Heart left ventricle (tissue), 16 donors: ENCODE results near the gene SERPINB5. TPM values are rescaled to one million over a fixed set of nuclear protein-coding genes. Genes with fewer than 3 reads are reported as not detected.

Source experiments
- ATAC-seq, 4 donors: fragments of 200-7000 bp; cut with Tn5 transposase; one replicate each; pipeline ENCODE4 v1.9.1; 2020 to 2022; ENCODE audit warnings: moderate library complexity in 4 of 4, mild to moderate bottlenecking in 3 of 4, moderate number of reproducible peaks in 1 of 4
- DNase-seq, 5 donors: peaks; one replicate each; pipeline ENCODE4 v3.0.0-alpha.2; 2020
- H3K27ac ChIP-seq, 12 donors: fragments of 200-600 bp; sonication (generic) in 4 of 12; one replicate each; pipeline versions ENCODE4 v1.5.0 to v1.8.0; 2016 to 2022; ENCODE audit warnings: mild to moderate bottlenecking in 2 of 12
- H3K27me3 ChIP-seq, 9 donors: fragments of 200-600 bp; sonication (generic) in 2 of 9; one replicate each; pipeline versions ENCODE4 v1.5.1 to v1.8.0; 2016 to 2022; ENCODE audit warnings: mild to moderate bottlenecking in 3 of 9
- H3K36me3 ChIP-seq, 9 donors: fragments of 200-600 bp; sonication (generic) in 2 of 9; one replicate each; pipeline versions ENCODE4 v1.5.0 to v1.8.0; 2018 to 2022; ENCODE audit warnings: mild to moderate bottlenecking in 2 of 9
- H3K4me1 ChIP-seq, 12 donors: fragments of 200-600 bp; sonication (generic) in 4 of 12; one replicate each; pipeline versions ENCODE4 v1.5.0 to v1.8.0; 2016 to 2022; ENCODE audit warnings: mild to moderate bottlenecking in 3 of 12
- H3K4me3 ChIP-seq, 12 donors: fragments of 200-600 bp; sonication (generic) in 4 of 12; one replicate each; pipeline versions ENCODE4 v1.5.0 to v1.8.0; 2017 to 2022; ENCODE audit warnings: mild to moderate bottlenecking in 9 of 12, moderate library complexity in 4 of 12
- H3K9me3 ChIP-seq, 12 donors: fragments of 200-600 bp; sonication (generic) in 4 of 12; one replicate each; pipeline versions ENCODE4 v1.5.0 to v1.8.0; 2016 to 2022; ENCODE audit warnings: mild to moderate bottlenecking in 1 of 12
- POLR2A ChIP-seq, 2 donors: fragments of 450-650 bp; IDR thresholded peaks; one replicate each; pipeline ENCODE4 v1.6.1; 2017; ENCODE audit warnings: antibody characterized with exemption in 2 of 2, mild to moderate bottlenecking in 2 of 2, moderate library complexity in 2 of 2
- WGBS, 4 donors: extraction: QIAGEN DNeasy Blood & Tissue Kit in 2 of 4; methylation state at CpG; one replicate each; pipeline versions ENCODE4 v1.1.5 to v1.1.7; 2013 to 2018; 5-methylcytosine and 5-hydroxymethylcytosine counted together
- intact Hi-C, 10 donors: fragments of 100-400 bp; cut with DNase I; formaldehyde crosslinking; loops; one replicate each; pipeline versions ENCODE4 v1.11.1 to v1.14.2; 2022
- polyA plus RNA-seq, 2 donors: library from polyadenylated mRNA; stranded (reverse); fragments of 200-250 nt; gene quantifications; one replicate each; pipeline ENCODE4 v1.2.3, GENCODE V29; 2013
- total RNA-seq, 9 donors: library from RNA; depleted of rRNA in 2 of 9; stranded (reverse); fragments of >200 nt in 2 of 9; fragmentation: NEBNext Ultra II Directional in 3 of 9; extraction: Animal tissue kit (Norgen Biotek cat#: 25700) in 3 of 9; gene quantifications; one replicate each; pipeline versions ENCODE4 v1.1.0 to v1.2.4, GENCODE V29; 2016 to 2023
- TF ChIP-seq, protein P1 (sequence below), 12 donors: fragments of 200-600 bp; sonication (generic) in 4 of 12; IDR thresholded peaks; one replicate each; pipeline versions ENCODE4 v1.5.0 to v1.8.0; 2018 to 2022; ENCODE audit warnings: antibody characterized with exemption in 12 of 12, mild to moderate bottlenecking in 5 of 12
- donor health status: ischemic (EF 13 %, LVEDD 7.1; RV severe dilation, severe dysfunction).
- donor health status: healthy with polysubstance abuse.
- donor health status: DM: no; HTN: yes; CAD: no.
- donor health status: DM: no; HTN: no; CAD: no.
- donor health status: ischemic (EF 25% LVEDD 6.9; RV normal size, moderate dysfunction).
- donor health status: ischemic (EF 25% LVEDD 5.7; RV mildly dilated, moderate dysfunction).
- donor health status: healthy.
- donor health status: DM: yes; HTN: yes; CAD: no.
- donor health status: ischemic (EF 35%, LVEDD 5.7; RV mildly dilated, moderate dysfunction).
- donor health status: nonischemic (EF 11% LVEDD 7.7; RV severe dilation, severe dysfunction).
- donor health status: DM: yes; HTN: yes; CAD: no.
- donor health status: PGD.
- donor health status: ischemic (EF 29% LVEDD 5.4; RV normal size, mild dysfunction).
- donor health status: nonischemic (EF 23%, LVEDD 6.1; RV moderate dilation, normal function).

The SERPINB5 gene
- total and polyA plus RNA-seq, 11 donors: not detected

DNA sequence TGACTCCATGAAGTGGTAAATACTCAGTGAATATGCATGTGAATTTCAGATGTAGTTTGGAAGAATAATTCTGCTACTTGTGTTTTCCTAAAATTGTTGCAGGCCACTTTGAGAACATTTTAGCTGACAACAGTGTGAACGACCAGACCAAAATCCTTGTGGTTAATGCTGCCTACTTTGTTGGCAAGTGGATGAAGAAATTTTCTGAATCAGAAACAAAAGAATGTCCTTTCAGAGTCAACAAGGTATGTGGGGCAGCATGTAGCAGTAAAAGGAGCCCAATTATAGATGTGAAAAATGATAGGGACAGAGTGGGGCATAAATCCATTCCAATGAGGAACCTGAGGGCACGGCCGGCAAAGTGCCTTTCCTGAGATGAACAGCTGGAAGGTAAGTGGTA, 16.1 kb downstream of the SERPINB5 start:
- WGBS, 4 donors: 79 to 86% (median 85%) methylated on average over 3 of the region's 3 CpGs
- no peak for TF ChIP-seq POLR2A (IDR thresholded peaks at IDR 0.05)
- TF ChIP-seq, protein P1, sequence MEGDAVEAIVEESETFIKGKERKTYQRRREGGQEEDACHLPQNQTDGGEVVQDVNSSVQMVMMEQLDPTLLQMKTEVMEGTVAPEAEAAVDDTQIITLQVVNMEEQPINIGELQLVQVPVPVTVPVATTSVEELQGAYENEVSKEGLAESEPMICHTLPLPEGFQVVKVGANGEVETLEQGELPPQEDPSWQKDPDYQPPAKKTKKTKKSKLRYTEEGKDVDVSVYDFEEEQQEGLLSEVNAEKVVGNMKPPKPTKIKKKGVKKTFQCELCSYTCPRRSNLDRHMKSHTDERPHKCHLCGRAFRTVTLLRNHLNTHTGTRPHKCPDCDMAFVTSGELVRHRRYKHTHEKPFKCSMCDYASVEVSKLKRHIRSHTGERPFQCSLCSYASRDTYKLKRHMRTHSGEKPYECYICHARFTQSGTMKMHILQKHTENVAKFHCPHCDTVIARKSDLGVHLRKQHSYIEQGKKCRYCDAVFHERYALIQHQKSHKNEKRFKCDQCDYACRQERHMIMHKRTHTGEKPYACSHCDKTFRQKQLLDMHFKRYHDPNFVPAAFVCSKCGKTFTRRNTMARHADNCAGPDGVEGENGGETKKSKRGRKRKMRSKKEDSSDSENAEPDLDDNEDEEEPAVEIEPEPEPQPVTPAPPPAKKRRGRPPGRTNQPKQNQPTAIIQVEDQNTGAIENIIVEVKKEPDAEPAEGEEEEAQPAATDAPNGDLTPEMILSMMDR (IDR thresholded peaks at IDR 0.05): no peak
- intact Hi-C loops: no loop called here
- no peaks in the 10 kb centered on the region for H3K27me3 ChIP-seq
- no peaks in the 10 kb centered on the region for H3K9me3 ChIP-seq
- no peak overlapping the region for H3K4me3 ChIP-seq
- H3K4me1 ChIP-seq: no peaks in the 10 kb centered on the region
- DNase-seq: no peak
- ATAC-seq: no peak
- no peak overlapping the region for H3K27ac ChIP-seq
- no peaks in the 10 kb centered on the region for H3K36me3 ChIP-seq

DNA sequence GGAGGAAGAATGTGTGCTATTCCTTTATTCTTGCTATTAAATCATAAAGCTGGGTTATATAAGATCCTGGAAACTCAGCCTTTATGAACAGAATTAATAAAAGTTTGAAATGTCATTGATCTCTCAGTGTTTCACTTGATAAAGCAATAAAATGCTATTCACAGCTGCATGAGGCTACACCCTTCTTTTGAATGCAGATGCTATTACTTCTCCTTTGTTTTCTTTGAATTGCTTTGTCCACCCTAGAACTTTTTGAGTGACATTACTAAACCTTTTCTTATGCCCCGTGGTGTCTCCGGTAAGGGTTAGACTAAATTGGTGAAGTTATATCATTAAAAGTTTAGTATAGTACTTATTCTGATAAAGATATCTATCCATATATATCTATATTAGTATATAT, 18.9 kb downstream of the SERPINB5 start:
- no peaks in the 10 kb centered on the region for H3K36me3 ChIP-seq
- TF ChIP-seq POLR2A (IDR thresholded peaks at IDR 0.05): no peak
- TF ChIP-seq, protein P1 (IDR thresholded peaks at IDR 0.05): no peak
- no peak overlapping the region for H3K4me3 ChIP-seq
- H3K9me3 ChIP-seq: no peaks in the 10 kb centered on the region
- DNase-seq (no peak), ATAC-seq (no peak)
- intact Hi-C loops: no loop called here
- H3K27me3 ChIP-seq: no peaks in the 10 kb centered on the region
- WGBS, 4 donors: 90 to 94% (median 93%) methylated on average over 2 of the region's 2 CpGs
- H3K27ac ChIP-seq: no peak overlapping the region
- no peaks in the 10 kb centered on the region for H3K4me1 ChIP-seq

DNA sequence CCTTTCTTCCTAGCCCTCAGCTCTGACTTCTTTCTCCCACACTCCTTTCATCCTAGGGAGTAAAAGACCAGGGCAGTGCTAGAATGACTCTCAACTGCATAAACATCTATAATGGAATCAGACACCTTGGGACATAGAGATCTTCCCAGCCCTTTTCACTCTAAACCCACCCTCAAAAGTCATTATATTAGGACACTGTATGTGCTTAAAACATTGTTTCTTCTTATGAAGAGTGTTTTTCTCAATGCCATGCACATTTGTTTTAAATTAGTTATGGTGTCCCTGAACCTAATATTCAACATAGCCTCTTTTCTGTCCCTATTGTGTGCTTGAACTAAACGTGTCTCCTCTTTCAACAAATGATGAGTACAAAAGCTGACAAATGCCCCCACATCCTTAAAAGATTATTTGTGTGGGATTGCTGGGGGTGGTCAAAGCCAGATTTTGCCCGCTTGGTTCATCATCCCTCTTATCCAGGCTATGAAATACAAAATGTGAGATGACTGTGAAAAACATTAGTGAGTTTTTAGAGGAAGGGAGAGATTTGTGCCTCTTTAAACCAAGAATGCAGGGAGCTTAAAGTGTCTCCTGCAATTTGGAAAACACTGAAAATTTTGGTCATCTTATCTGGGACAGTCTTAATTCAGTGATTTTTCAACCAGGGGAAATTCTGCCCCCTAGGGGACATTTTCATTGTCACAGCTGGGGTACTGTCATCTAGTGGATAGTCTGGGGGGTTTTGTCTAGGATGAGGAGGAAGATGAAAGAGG, 29.0 kb downstream of the SERPINB5 start:
- WGBS, 4 donors: 34 to 70% (median 49%) methylated on average over 2 of the region's 2 CpGs
- no peaks in the 10 kb centered on the region for H3K36me3 ChIP-seq
- no peak for TF ChIP-seq POLR2A (IDR thresholded peaks at IDR 0.05)
- TF ChIP-seq, protein P1 (IDR thresholded peaks at IDR 0.05): peak in 8 of 12 donors; percentile 10 to 48 (median 34)

DNA sequence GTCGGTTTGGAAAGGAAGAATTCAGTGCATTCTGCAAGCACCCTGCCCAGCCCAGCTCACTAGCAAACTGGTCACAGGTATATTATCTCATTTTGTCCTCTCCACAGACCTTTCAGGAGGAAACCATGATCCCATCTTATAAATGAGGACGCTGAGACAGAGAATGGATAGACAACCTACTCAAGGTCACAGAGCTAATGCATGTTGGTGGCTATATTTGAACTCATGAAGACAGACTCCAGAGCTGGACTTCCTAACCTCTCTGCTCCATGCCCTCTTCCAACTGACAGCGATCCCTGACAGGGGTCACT, 29.5 kb downstream of the SERPINB5 start:
- H3K4me3 ChIP-seq: no peak overlapping the region
- no peak overlapping the region for H3K27ac ChIP-seq
- ATAC-seq: no peak
- H3K36me3 ChIP-seq: no peaks in the 10 kb centered on the region
- TF ChIP-seq, protein P1 (IDR thresholded peaks at IDR 0.05): no peak
- no peak for TF ChIP-seq POLR2A (IDR thresholded peaks at IDR 0.05)
- 59 to 72% (median 67%) methylated on average over 3 of the region's 3 CpGs for WGBS, 4 donors
- no peak for DNase-seq
- H3K27me3 ChIP-seq: peaks cover 0 to 16% (median 0%) of the 10 kb centered on the region in 9 donors
- no peaks in the 10 kb centered on the region for H3K9me3 ChIP-seq
- no peaks in the 10 kb centered on the region for H3K4me1 ChIP-seq
- intact Hi-C loops: no loop called here

More for the DNA sequence above, 29.0 kb downstream of the SERPINB5 start:
- DNase-seq: no peak
- intact Hi-C loops: no loop called here
- no peak overlapping the region for H3K27ac ChIP-seq
- H3K27me3 ChIP-seq: peaks cover 0 to 16% (median 0%) of the 10 kb centered on the region in 9 donors
- no peaks in the 10 kb centered on the region for H3K4me1 ChIP-seq
- no peak overlapping the region for H3K4me3 ChIP-seq
- H3K9me3 ChIP-seq: no peaks in the 10 kb centered on the region
- no peak for ATAC-seq
